Subcutaneous adipose tissue (tissue), 4 donors: ENCODE measurements around the gene ZNF652. TPM values are rescaled to one million over a fixed set of nuclear protein-coding genes. Genes with fewer than 3 reads are reported as not detected.

ENCODE experiments used
- CTCF ChIP-seq: fragments of 450-650 bp; IDR thresholded peaks from one replicate; pipeline ENCODE4 v1.5.1; 2016; ENCODE audit warnings: low read depth, mild to moderate bottlenecking, control low read depth, antibody characterized with exemption, moderate library complexity
- total RNA-seq, 4 donors: library from RNA; depleted of rRNA; stranded (reverse); fragments of >200 nt; gene quantifications; one replicate each; pipeline ENCODE4 v1.1.0, GENCODE V29; 2016

The ZNF652 gene
- total RNA-seq, 4 donors from 2014 or later, result 32.1 to 52.0 (median 34.5) TPM

GRCh38 chr17:49403514-49404289, 41.7 kb upstream of the ZNF652 start:
- no peak for TF ChIP-seq CTCF

- TF ChIP-seq CTCF, result no peak
Measured at GRCh38 chr17:49402706-49403105, 40.7 kb upstream of the ZNF652 start.

GRCh38 chr17:49401971-49402611, 40.0 kb upstream of the ZNF652 start:
- TF ChIP-seq CTCF, result no peak

- no peak for TF ChIP-seq CTCF
Measured at GRCh38 chr17:49399995-49400394, 37.9 kb upstream of the ZNF652 start.

GRCh38 chr17:49397586-49397985, 35.5 kb upstream of the ZNF652 start:
- TF ChIP-seq CTCF, result no peak

- no peak for TF ChIP-seq CTCF
Measured at GRCh38 chr17:49393491-49394255, 31.6 kb upstream of the ZNF652 start.
